SK-N-SH (cell line): ENCODE measurements around the gene UBE2A. TPM values are rescaled to one million over a fixed set of nuclear protein-coding genes. Genes with fewer than 3 reads are reported as not detected.

Source experiments
- CTCF ChIA-PET: fragments of 300-600, 350-600 bp; formaldehyde crosslinking; extraction: SDS; loops from one replicate; lab custom pipeline; 2021; lab: Yijun Ruan, JAX
- POLR2A ChIA-PET: fragments of 350-600 bp; sonication (Branson Sonifier 250); formaldehyde crosslinking; extraction: SDS; loops from one replicate; lab custom pipeline; 2020; ENCODE audit warnings: antibody characterized with exemption, inconsistent platforms; lab: Yijun Ruan, JAX
- DNase-seq: peaks from one replicate; pipeline ENCODE4 v3.0.0; 2012
- H2AFZ ChIP-seq: fragments of 200-600 bp; sonication (generic); 2 replicates; pipeline ENCODE4 v1.8.1; 2016; ENCODE audit warnings: antibody characterized with exemption, mild to moderate bottlenecking, low read depth
- H3F3A ChIP-seq: fragments of 200-600 bp; sonication (generic); replicated peaks from 2 replicates; pipeline ENCODE3; 2016; ENCODE audit warnings: antibody characterized with exemption, mild to moderate bottlenecking; ENCODE audit not compliant: insufficient read depth
- H3K27ac ChIP-seq, 2 experiments: fragments of 200-500 bp in 1 of 2; fragments of 200-600 bp in 1 of 2; sonication (Bioruptor generic) in 1 of 2; sonication (generic), shearing (Covaris generic) in 1 of 2; 2 replicates each; pipeline versions ENCODE4 v1.5.1 to v1.6.1; 2014 to 2016; ENCODE audit warnings: low read depth in 2 of 2, inconsistent platforms in 1 of 2, low read length in 1 of 2, mild to moderate bottlenecking in 1 of 2, mixed read lengths in 1 of 2
- H3K27me3 ChIP-seq: fragments of 200-600 bp; sonication (generic), shearing (Covaris generic); 2 replicates; pipeline ENCODE4 v1.6.1; 2016; ENCODE audit warnings: mixed run types; ENCODE audit not compliant: insufficient read depth
- H3K36me3 ChIP-seq, 2 experiments: fragments of 200-500 bp in 1 of 2; fragments of 200-600 bp in 1 of 2; sonication (Bioruptor generic) in 1 of 2; sonication (generic) in 1 of 2; replicated peaks in 1 of 2; 2 replicates each; pipeline versions ENCODE3 to v1.5.1; 2014 to 2016; ENCODE audit warnings: low read length in 1 of 2, mild to moderate bottlenecking in 1 of 2; ENCODE audit not compliant: insufficient read depth in 2 of 2, control insufficient read depth in 1 of 2
- H3K4me1 ChIP-seq, 2 experiments: fragments of 200-500 bp in 1 of 2; fragments of 200-600 bp in 1 of 2; sonication (Bioruptor generic) in 1 of 2; sonication (generic), shearing (Covaris generic) in 1 of 2; 2 replicates each; pipeline versions ENCODE4 v1.5.1 to v1.6.1; 2014 to 2016; ENCODE audit warnings: low read depth in 1 of 2, low read length in 1 of 2, mixed run types in 1 of 2; ENCODE audit not compliant: insufficient read depth in 2 of 2, control insufficient read depth in 1 of 2
- H3K4me2 ChIP-seq: fragments of 200-600 bp; sonication (generic), shearing (Covaris generic); 2 replicates; pipeline ENCODE4 v1.6.1; 2017; ENCODE audit warnings: mixed run types
- H3K4me3 ChIP-seq, 2 experiments: fragments of 200-500 bp in 1 of 2; fragments of 200-600 bp in 1 of 2; sonication (Bioruptor generic) in 1 of 2; sonication (generic), shearing (Covaris generic) in 1 of 2; 2 replicates each; pipeline versions ENCODE4 v1.5.1 to v1.8.1; 2014 to 2016; ENCODE audit warnings: low read depth in 2 of 2, inconsistent platforms in 1 of 2, low read length in 1 of 2, mild to moderate bottlenecking in 1 of 2, mixed read lengths in 1 of 2, moderate library complexity in 1 of 2
- H3K79me2 ChIP-seq: fragments of 200-600 bp; sonication (generic); 2 replicates; pipeline ENCODE4 v1.8.1; 2017; ENCODE audit warnings: mild to moderate bottlenecking; ENCODE audit not compliant: insufficient read depth
- H3K9ac ChIP-seq: fragments of 200-600 bp; sonication (generic); 2 replicates; pipeline ENCODE4 v1.6.1; 2017; ENCODE audit warnings: mixed run types
- H3K9me2 ChIP-seq: fragments of 200-600 bp; sonication (generic); 2 replicates; pipeline ENCODE4 v1.6.1; 2017; ENCODE audit warnings: mixed run types
- H3K9me3 ChIP-seq: fragments of 200-600 bp; sonication (generic); 2 replicates; pipeline ENCODE4 v1.6.1; 2017; ENCODE audit warnings: mixed run types, mild to moderate bottlenecking, moderate library complexity
- H4K20me1 ChIP-seq: fragments of 200-600 bp; sonication (generic); 2 replicates; pipeline ENCODE4 v1.6.1; 2017; ENCODE audit warnings: mild to moderate bottlenecking, mixed run types; ENCODE audit not compliant: insufficient read depth
- CTCF ChIP-seq: fragments of 200-600 bp; sonication (generic); IDR thresholded peaks from 2 replicates; pipeline ENCODE4 v1.6.1; 2017; ENCODE audit warnings: antibody characterized with exemption, mild to moderate bottlenecking, moderate library complexity
- ELF1 ChIP-seq: IDR thresholded peaks from 2 replicates; pipeline ENCODE4 v1.4.0; 2012
- EP300 ChIP-seq, 2 experiments: IDR thresholded peaks; 2 replicates each; pipeline versions ENCODE4 v1.4.0 to v1.6.1; 2012; ENCODE audit warnings: borderline replicate concordance in 1 of 2, low read depth in 1 of 2, low read length in 1 of 2
- EZH2phosphoT487 ChIP-seq: fragments of 200-600 bp; sonication (generic); IDR thresholded peaks from 2 replicates; pipeline ENCODE4 v1.6.1; 2017; ENCODE audit warnings: low read depth, mixed run types, mild to moderate bottlenecking, antibody characterized with exemption, moderate library complexity, borderline replicate concordance
- IRF3 ChIP-seq: fragments of 150-350 bp; IDR thresholded peaks from 2 replicates; pipeline ENCODE4 v1.6.1; 2016; ENCODE audit warnings: mild to moderate bottlenecking, low read depth, low read length
- JUND ChIP-seq: IDR thresholded peaks from 2 replicates; pipeline ENCODE4 v1.4.0; 2012
- MAX ChIP-seq: IDR thresholded peaks from 2 replicates; pipeline ENCODE4 v1.4.0; 2012; ENCODE audit warnings: low read depth
- PBX3 ChIP-seq: IDR thresholded peaks from 2 replicates; pipeline ENCODE4; 2012
- POLR2AphosphoS5 ChIP-seq: IDR thresholded peaks from 2 replicates; pipeline ENCODE4 v1.6.1; 2012; ENCODE audit warnings: low read depth, low read length
- RAD21 ChIP-seq: IDR thresholded peaks from 2 replicates; pipeline ENCODE4 v1.6.1; 2012; ENCODE audit warnings: mild to moderate bottlenecking, low read length
- REST ChIP-seq: IDR thresholded peaks from 2 replicates; pipeline ENCODE4 v1.6.1; 2012; ENCODE audit warnings: mild to moderate bottlenecking, low read depth, low read length, moderate library complexity
- RXRA ChIP-seq: IDR thresholded peaks from 2 replicates; pipeline ENCODE4 v1.4.0; 2012; ENCODE audit warnings: low read depth, mild to moderate bottlenecking, borderline replicate concordance
- SIN3A ChIP-seq: IDR thresholded peaks from 2 replicates; pipeline ENCODE4 v1.6.1; 2012; ENCODE audit warnings: low read depth, mild to moderate bottlenecking, low read length, moderate library complexity, borderline replicate concordance
- TAF1 ChIP-seq: IDR thresholded peaks from 2 replicates; pipeline ENCODE4 v1.6.1; 2012; ENCODE audit warnings: low read depth, mild to moderate bottlenecking, low read length, moderate library complexity, borderline replicate concordance
- TCF12 ChIP-seq: IDR thresholded peaks from 2 replicates; pipeline ENCODE4 v1.4.0; 2012
- USF2 ChIP-seq: fragments of 150-350 bp; IDR thresholded peaks from 2 replicates; pipeline ENCODE4 v1.6.1; 2017; ENCODE audit warnings: antibody characterized with exemption, low read length, low read depth, borderline replicate concordance
- WGBS: methylation state at CpG from one replicate; pipeline ENCODE4 v1.1.6; 2017; ENCODE audit warnings: low lambda C conversion rate; 5-methylcytosine and 5-hydroxymethylcytosine counted together
- polyA plus RNA-seq, 3 experiments: library from polyadenylated mRNA; depleted of rRNA; stranded (reverse); fragments of >200 nt; gene quantifications; 2 replicates each; pipeline ENCODE4 v1.2.3, GENCODE V29; 2012

Gene UBE2A
- polyA plus RNA-seq (2012; rRNA removed) = 34.2 and 38.4 TPM in 2 replicates
- polyA plus RNA-seq (2012; cell fraction: cytosol; rRNA removed) = 48.0 and 56.2 TPM in 2 replicates
- 31.4 and 48.2 TPM in 2 replicates for polyA plus RNA-seq (2012; cell fraction: nucleus; rRNA removed)

- H3K27ac ChIP-seq = peak within 1 kb of the TSS; percentile 77 to 86
These were observed at the start of gene UBE2A for GRCh38 chrX:119574394-119575266. Gene UBE2A, plus strand, starts transcription at chrX:119574563. Its CDS starts 149 bp downstream, at chrX:119574712.

More at GRCh38 chrX:119574394-119575266, at the start of gene UBE2A:
- TF ChIP-seq IRF3 (no peak), USF2 (no peak), EZH2phosphoT487 (no peak), MAX (peak; percentile 44; the same call in 1 of the 2 replicates), EP300 (IDR thresholded peaks at IDR 0.05; ENCODE audit: borderline replicate concordance in 1 of 2, low read depth in 1 of 2, low read length in 1 of 2) (0 out of 4 replicates have a peak, but pooled peaks of 1 of the 2 experiments have one; percentile 5), ELF1 (0 out of 2 replicates have a peak, but pooled peaks have one; percentile 30), TAF1 (peak; percentile 95; the same call in 1 of the 2 replicates), RXRA (no peak), SIN3A (0 out of 2 replicates have a peak, but pooled peaks have one; percentile 33), RAD21 (peak; percentile 21; the same call in 1 of the 2 replicates), REST (peak; percentile 34; the same call in 1 of the 2 replicates), JUND (peak; percentile 29; the same call in 1 of the 2 replicates), CTCF (peak; percentile 34), PBX3 (no peak; the same call in 1 of the 2 replicates), POLR2AphosphoS5 (peak; percentile 89), TCF12 (no peak)
- 25% methylated on average over 63 of the region's 86 CpGs for WGBS
- ChIA-PET CTCF (interaction anchor here (0.6 to 1.9 kb wide), 11 partner anchors 9 to 322 kb away, joined by 3 to 9 read pairs (median 3); partner anchors contain the start of gene AKAP14), POLR2A (interaction anchor here (0.6 to 1.2 kb wide), 6 partner anchors 9 to 216 kb away, joined by 3 read pairs; partner anchors contain the start of genes RPL39 and STEEP1)
- peak; percentile 93 for DNase-seq
- H3K9me2 ChIP-seq = no peaks in the 10 kb centered on the region
- no peaks in the 10 kb centered on the region for H4K20me1 ChIP-seq
- peak within 1 kb of the TSS; percentile 56 to 71 for H3K4me3 ChIP-seq
- peak within 1 kb of the TSS; percentile 92 for H2AFZ ChIP-seq
- peak within 1 kb of the TSS; percentile 66 for H3K4me2 ChIP-seq
- no peaks in the 10 kb centered on the region for H3K9me3 ChIP-seq
- no peaks in the 10 kb centered on the region for H3F3A ChIP-seq
- H3K79me2 ChIP-seq = peaks cover 25% of the 10 kb centered on the region
- H3K4me1 ChIP-seq = peaks cover 0 to 3% of the 10 kb centered on the region in 2 experiments; a peak in 1 of 4 replicates
- peak within 1 kb of the TSS; percentile 82 for H3K9ac ChIP-seq
- peaks cover 3 to 14% of the 10 kb centered on the region in 2 experiments for H3K36me3 ChIP-seq
- H3K27me3 ChIP-seq = peaks cover 9% of the 10 kb centered on the region; the same call in 1 of the 2 replicates
